Measurements from ENCODE around the gene RNF166. TPM values are rescaled to one million over a fixed set of nuclear protein-coding genes. Genes with fewer than 3 reads are reported as not detected.

RNF166 gene
- total RNA-seq, 1 experiment from 2014 or later: 26.5 TPM

DNA sequence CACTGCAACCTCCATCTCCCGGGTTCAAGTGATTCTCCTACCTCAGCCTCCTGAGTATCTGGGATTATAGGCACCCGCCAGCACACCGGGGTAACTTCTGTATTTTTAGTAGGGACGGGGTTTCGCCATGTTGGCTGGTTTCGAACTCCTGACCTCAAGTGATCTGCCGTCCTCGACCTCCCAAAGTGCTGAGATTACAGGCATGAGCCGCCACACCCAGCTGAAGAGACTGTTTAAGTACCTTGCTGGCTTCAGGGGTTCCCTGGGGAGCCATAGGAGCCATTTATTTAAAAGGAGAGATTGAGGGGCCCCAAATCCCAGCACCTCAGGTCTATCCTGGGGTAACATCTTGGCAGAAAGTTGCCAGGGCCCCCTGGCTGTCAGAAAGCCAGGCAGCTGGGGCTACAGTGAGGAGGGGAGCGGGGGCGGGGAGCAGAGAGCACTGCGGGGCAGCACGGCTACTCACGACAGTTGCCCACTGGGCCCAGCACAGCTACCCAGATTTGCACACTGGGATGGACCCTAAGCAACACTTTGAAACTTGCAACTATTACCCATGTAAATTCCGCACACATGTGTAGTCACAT is 21.5 kb downstream of the RNF166 start:
- H3K4me2 ChIP-seq (ENCODE audit: insufficient read depth, insufficient read length, low read length): peak overlapping the region; percentile 48
- Mint-ChIP-seq H3K4me3 (peak overlapping the region; percentile 54 to 75; a peak in 3 of 5 replicates), H3K36me3 (ENCODE audit: insufficient read depth in 1 of 3, low read depth in 3 of 3) (peaks cover 0 to 2% (median 0%) of the 10 kb centered on the region in 3 experiments; a peak in 1 of 7 replicates), H3K9me3 (no peaks in the 10 kb centered on the region), H3K27ac (no peak overlapping the region; a peak in 1 of 7 replicates), H3K27me3 (ENCODE audit: low read depth) (peaks cover 32% of the 10 kb centered on the region), H3K4me1 (peaks cover 19 to 26% of the 10 kb centered on the region in 2 experiments)
- H2BK5ac ChIP-seq (ENCODE audit: insufficient read length, low read length): no peak overlapping the region
- WGBS (ENCODE audit: extremely low coverage, insufficient read length, low lambda C conversion rate): no CpG with 5 or more reads among the region's 15 CpGs
- no peak overlapping the region for H3K18ac ChIP-seq (ENCODE audit: insufficient read length, low read depth, low read length)
- no peaks in the 10 kb centered on the region for H3K79me2 ChIP-seq (ENCODE audit: insufficient read depth, low read length)
- H4K91ac ChIP-seq (ENCODE audit: insufficient read length, low read depth, low read length): no peak overlapping the region
- H4K5ac ChIP-seq (ENCODE audit: insufficient read length, low read depth, low read length): no peak overlapping the region
- no peaks in the 10 kb centered on the region for H3K9me3 ChIP-seq (ENCODE audit: control insufficient read depth, low read depth, low read length)
- no peak overlapping the region for H2BK15ac ChIP-seq (ENCODE audit: low read depth, low read length)
- no peak overlapping the region for H4K8ac ChIP-seq (replicated peaks; ENCODE audit: insufficient read length, low read depth, low read length)
- no peak overlapping the region for H3K27ac ChIP-seq (ENCODE audit: insufficient read length, low read depth, low read length)
- H3K9ac ChIP-seq (ENCODE audit: extremely low read depth, insufficient read length, low read length): no peak overlapping the region
- H3T11ph ChIP-seq (ENCODE audit: low read length): no peak overlapping the region
- no peak overlapping the region for H3K23ac ChIP-seq (ENCODE audit: insufficient read length, low read depth, low read length)
- no peaks in the 10 kb centered on the region for H4K20me1 ChIP-seq (ENCODE audit: control insufficient read depth, insufficient read depth, insufficient read length)
- DNase-seq: no peak
- no peak overlapping the region for H2AK5ac ChIP-seq (ENCODE audit: insufficient read length, low read length)
- H3K4ac ChIP-seq (ENCODE audit: low read depth, low read length): no peak overlapping the region
- no peak overlapping the region for H3K14ac ChIP-seq (ENCODE audit: insufficient read depth, low read length)
- no peak overlapping the region for H2BK12ac ChIP-seq (ENCODE audit: insufficient read length, low read depth, low read length)
- no peak overlapping the region for H3K56ac ChIP-seq (ENCODE audit: insufficient read length, low read depth, low read length)
- no peaks in the 10 kb centered on the region for H3K79me1 ChIP-seq (ENCODE audit: insufficient read depth, low read depth, low read length, poor library complexity, severe bottlenecking)
- H2BK20ac ChIP-seq (ENCODE audit: low read depth, low read length, poor library complexity, severe bottlenecking): no peak overlapping the region
- no peaks in the 10 kb centered on the region; the same call in 1 of the 2 replicates for H3K27me3 ChIP-seq (ENCODE audit: insufficient read depth, low read length)
- no peaks in the 10 kb centered on the region for H3K4me1 ChIP-seq (ENCODE audit: insufficient read depth, low read length)
- no peak overlapping the region for H2AFZ ChIP-seq (ENCODE audit: low read length)
- H3K23me2 ChIP-seq (ENCODE audit: insufficient read length, low read depth, low read length, poor library complexity, severe bottlenecking): peaks cover 12% of the 10 kb centered on the region
- H2BK120ac ChIP-seq (ENCODE audit: low read depth, low read length, poor library complexity, severe bottlenecking): no peak overlapping the region
- TF ChIP-seq, protein P1, sequence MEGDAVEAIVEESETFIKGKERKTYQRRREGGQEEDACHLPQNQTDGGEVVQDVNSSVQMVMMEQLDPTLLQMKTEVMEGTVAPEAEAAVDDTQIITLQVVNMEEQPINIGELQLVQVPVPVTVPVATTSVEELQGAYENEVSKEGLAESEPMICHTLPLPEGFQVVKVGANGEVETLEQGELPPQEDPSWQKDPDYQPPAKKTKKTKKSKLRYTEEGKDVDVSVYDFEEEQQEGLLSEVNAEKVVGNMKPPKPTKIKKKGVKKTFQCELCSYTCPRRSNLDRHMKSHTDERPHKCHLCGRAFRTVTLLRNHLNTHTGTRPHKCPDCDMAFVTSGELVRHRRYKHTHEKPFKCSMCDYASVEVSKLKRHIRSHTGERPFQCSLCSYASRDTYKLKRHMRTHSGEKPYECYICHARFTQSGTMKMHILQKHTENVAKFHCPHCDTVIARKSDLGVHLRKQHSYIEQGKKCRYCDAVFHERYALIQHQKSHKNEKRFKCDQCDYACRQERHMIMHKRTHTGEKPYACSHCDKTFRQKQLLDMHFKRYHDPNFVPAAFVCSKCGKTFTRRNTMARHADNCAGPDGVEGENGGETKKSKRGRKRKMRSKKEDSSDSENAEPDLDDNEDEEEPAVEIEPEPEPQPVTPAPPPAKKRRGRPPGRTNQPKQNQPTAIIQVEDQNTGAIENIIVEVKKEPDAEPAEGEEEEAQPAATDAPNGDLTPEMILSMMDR (conservative IDR thresholded peaks at IDR 0.05): no peak

Measured in H9 (cell line).